T-cell (primary cell): ENCODE measurements around the gene RIN3. TPM values are rescaled to one million over a fixed set of nuclear protein-coding genes. Genes with fewer than 3 reads are reported as not detected.

Experiments used
- ATAC-seq, 4 experiments: fragments of 200-7000 bp in 3 of 4; fragments of 150-1000 bp in 1 of 4; cut with Tn5 transposase; replicated peaks in 1 of 4; 1 replicate in 3 of 4; 2 replicates in 1 of 4; pipeline ENCODE4 v1.10.0; 2021; ENCODE audit warnings: moderate library complexity in 3 of 4, mild to moderate bottlenecking in 2 of 4, moderate number of reproducible peaks in 1 of 4
- CTCF ChIA-PET, 2 donors: fragments of 300-600 bp; sonication (Branson Sonifier 250); formaldehyde crosslinking; loops; one replicate each; lab custom pipeline; 2022; ENCODE audit warnings: antibody characterized with exemption in 2 of 2; lab: Charles Lee
- POLR2A ChIA-PET, 2 donors: fragments of 300-600 bp; sonication (Branson Sonifier 250); formaldehyde crosslinking; loops; one replicate each; lab custom pipeline; 2022; ENCODE audit warnings: antibody characterized with exemption in 2 of 2; lab: Charles Lee
- DNase-seq, 35 experiments: peaks; one replicate each; pipeline versions ENCODE4 v3.0.0 to v3.0.0-alpha.2; 2013 to 2023
- H3K27ac ChIP-seq: one replicate; pipeline ENCODE4 v1.5.1; 2013; ENCODE audit warnings: low read length
- H3K27me3 ChIP-seq, 2 experiments: replicated peaks in 1 of 2; 1 replicate in 1 of 2; 2 replicates in 1 of 2; pipeline versions ENCODE4 v1.6.1 to v1.7.0; 2013; ENCODE audit warnings: low read length in 1 of 2, mixed read lengths in 1 of 2; ENCODE audit not compliant: control insufficient read depth in 2 of 2, insufficient read depth in 2 of 2; ENCODE audit errors: extremely low read depth in 1 of 2
- H3K36me3 ChIP-seq, 2 donors: 1 replicate in 1 of 2; 2 replicates in 1 of 2; pipeline versions ENCODE4 v1.6.1 to v1.7.0; 2013; ENCODE audit warnings: low read length in 1 of 2; ENCODE audit not compliant: control insufficient read depth in 2 of 2, insufficient read depth in 1 of 2; ENCODE audit errors: extremely low read depth in 1 of 2
- H3K4me1 ChIP-seq, 2 experiments: 1 replicate in 1 of 2; 2 replicates in 1 of 2; pipeline versions ENCODE4 v1.6.1 to v1.7.0; 2013; ENCODE audit warnings: low read length in 2 of 2, mixed read lengths in 1 of 2; ENCODE audit not compliant: insufficient read depth in 2 of 2, control insufficient read depth in 1 of 2; ENCODE audit errors: extremely low read depth in 1 of 2
- H3K4me3 ChIP-seq, 2 donors: 1 replicate in 1 of 2; 2 replicates in 1 of 2; pipeline versions ENCODE4 v1.5.1 to v1.7.0; 2013; ENCODE audit warnings: mild to moderate bottlenecking in 2 of 2, low read length in 1 of 2, moderate library complexity in 1 of 2; ENCODE audit not compliant: control insufficient read depth in 1 of 2; ENCODE audit errors: extremely low read depth in 1 of 2
- H3K9me3 ChIP-seq: 2 replicates; pipeline ENCODE4 v1.7.0; 2013
- H3K27ac Mint-ChIP-seq, 2 donors: one replicate each; pipeline ENCODE4 v1.8.0; 2020 to 2021; ENCODE audit warnings: mild to moderate bottlenecking in 2 of 2, mixed read lengths in 2 of 2
- H3K27me3 Mint-ChIP-seq, 2 donors: one replicate each; pipeline ENCODE4 v1.8.0; 2021 to 2022; ENCODE audit warnings: mixed read lengths in 2 of 2
- H3K36me3 Mint-ChIP-seq: one replicate; pipeline ENCODE4 v1.8.0; 2021; ENCODE audit warnings: mixed read lengths
- H3K4me1 Mint-ChIP-seq, 3 donors: one replicate each; pipeline ENCODE4 v1.8.0; 2020 to 2022; ENCODE audit warnings: mixed read lengths in 3 of 3, mild to moderate bottlenecking in 1 of 3
- H3K4me3 Mint-ChIP-seq, 3 donors: one replicate each; pipeline ENCODE4 v1.8.0; 2020 to 2022; ENCODE audit warnings: mild to moderate bottlenecking in 3 of 3, mixed read lengths in 3 of 3, moderate library complexity in 3 of 3
- H3K9me3 Mint-ChIP-seq, 3 donors: one replicate each; pipeline ENCODE4 v1.8.0; 2020 to 2022; ENCODE audit warnings: mixed read lengths in 3 of 3
- WGBS: methylation state at CpG from one replicate; pipeline ENCODE4 v1.1.5; 2013; ENCODE audit warnings: missing lambda C conversion rate; ENCODE audit not compliant: insufficient coverage; 5-methylcytosine and 5-hydroxymethylcytosine counted together
- total RNA-seq, 35 experiments: library from RNA in 6 of 35; stranded (reverse) in 6 of 35; fragments of 120-200 nt in 1 of 35; gene quantifications; one replicate each; pipeline versions ENCODE4 v1.2.1 to v1.2.4 and lab custom pipeline; 2013 to 2026

Gene RIN3
- total RNA-seq, 5 donors from 2014 or later (not counting 1 experiment from before 2014, with no cell fraction given): 89.9 to 107 (median 97.0) TPM

DNA sequence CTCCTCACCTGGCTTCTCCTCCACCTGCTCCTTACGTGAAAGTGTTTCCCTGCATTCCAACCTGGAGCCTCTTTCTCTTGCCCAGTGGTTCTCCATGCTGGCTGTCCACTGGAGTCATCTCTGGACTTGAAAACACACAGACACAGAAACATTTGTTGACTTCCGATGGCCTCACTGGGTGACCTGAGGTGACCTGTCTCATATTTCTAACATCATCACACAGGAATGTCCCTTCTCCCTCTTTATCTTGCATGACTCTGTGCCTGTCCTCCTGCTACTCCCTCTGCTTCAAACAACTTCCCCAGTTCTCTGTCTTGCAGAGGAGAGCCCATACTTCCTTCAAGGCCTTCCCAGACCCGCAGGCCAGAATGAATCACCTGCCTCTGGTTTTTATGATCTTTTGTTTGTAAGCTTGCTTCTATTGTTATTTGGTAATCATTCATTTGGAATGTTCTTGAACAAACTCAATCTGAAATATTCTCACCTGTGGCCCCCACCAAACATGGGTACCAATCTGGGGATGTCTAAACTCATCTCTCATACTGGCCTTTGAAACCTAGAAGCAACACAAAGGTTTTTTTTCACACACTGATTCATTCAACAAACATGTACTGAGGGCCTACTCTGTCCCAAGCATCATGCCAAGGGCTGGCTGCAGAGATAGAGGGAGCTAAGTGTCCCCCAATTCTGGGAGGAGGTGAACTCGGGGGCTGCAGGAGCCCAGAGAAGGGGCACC is 9.7 kb upstream of the RIN3 start:
- ATAC-seq (no peak), DNase-seq (no peak)
- Histone ChIP-seq H3K36me3 (no peaks in the 10 kb centered on the region), H3K4me1 (peaks cover 8 to 19% of the 10 kb centered on the region in 2 experiments), H3K4me3 (no peak overlapping the region), H3K27ac (no peak overlapping the region), H3K27me3 (peaks cover 0 to 3% of the 10 kb centered on the region in 2 experiments), H3K9me3 (no peaks in the 10 kb centered on the region)
- ChIA-PET CTCF (no interaction called here), POLR2A (interaction anchor here in 1 of 2 donors (0.6 kb wide), 1 partner anchor 133 kb away, joined by 4 read pairs; no protein-coding TSS in a partner anchor)
- H3K9me3 Mint-ChIP-seq: no peaks in the 10 kb centered on the region
- H3K4me3 Mint-ChIP-seq: no peak overlapping the region
- 100% methylated on average over 2 of the region's 4 CpGs for WGBS
- H3K4me1 Mint-ChIP-seq: peaks cover 12 to 37% (median 22%) of the 10 kb centered on the region in 3 donors
- H3K27me3 Mint-ChIP-seq: no peaks in the 10 kb centered on the region
- H3K27ac Mint-ChIP-seq: no peak overlapping the region
- H3K36me3 Mint-ChIP-seq: no peaks in the 10 kb centered on the region

DNA sequence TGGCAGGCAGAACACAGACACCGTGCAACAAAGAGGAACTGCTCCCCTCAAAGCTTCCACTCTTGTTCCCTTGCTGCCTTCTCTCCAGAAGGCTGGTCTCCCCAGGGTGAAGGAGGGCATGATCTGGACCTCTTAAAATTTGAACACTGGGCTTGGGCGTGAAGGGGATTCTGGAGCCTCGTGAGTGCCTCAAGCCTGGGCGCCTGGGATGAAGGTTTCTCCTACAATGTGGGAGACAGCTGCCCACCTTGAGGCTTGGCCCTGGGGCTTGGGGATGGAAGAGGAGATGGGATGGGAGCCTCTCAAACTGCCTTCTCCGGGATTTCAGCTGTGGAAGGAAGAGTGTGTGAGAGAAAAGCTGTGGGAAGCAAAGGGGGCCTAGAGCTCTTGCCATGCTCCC is 7.8 kb upstream of the RIN3 start:
- no peaks in the 10 kb centered on the region for H3K9me3 ChIP-seq
- H3K4me3 Mint-ChIP-seq: no peak overlapping the region
- H3K36me3 ChIP-seq: no peaks in the 10 kb centered on the region
- ChIA-PET POLR2A (no interaction called here), CTCF (interaction anchor here in 1 of 2 donors (0.5 kb wide), 1 partner anchor 98 kb away, joined by 5 read pairs; no protein-coding TSS in a partner anchor)
- no peak overlapping the region for H3K27ac ChIP-seq
- DNase-seq (no peak), ATAC-seq (no peak)
- H3K27me3 ChIP-seq: no peaks in the 10 kb centered on the region
- no peak overlapping the region for H3K27ac Mint-ChIP-seq
- H3K4me1 Mint-ChIP-seq: peaks cover 12 to 43% (median 24%) of the 10 kb centered on the region in 3 donors
- no peak overlapping the region for H3K4me3 ChIP-seq
- no peaks in the 10 kb centered on the region for H3K27me3 Mint-ChIP-seq
- H3K9me3 Mint-ChIP-seq: no peaks in the 10 kb centered on the region
- H3K4me1 ChIP-seq: peaks cover 8 to 19% of the 10 kb centered on the region in 2 experiments
- 92% methylated on average over 5 of the region's 5 CpGs for WGBS
- no peaks in the 10 kb centered on the region for H3K36me3 Mint-ChIP-seq

DNA sequence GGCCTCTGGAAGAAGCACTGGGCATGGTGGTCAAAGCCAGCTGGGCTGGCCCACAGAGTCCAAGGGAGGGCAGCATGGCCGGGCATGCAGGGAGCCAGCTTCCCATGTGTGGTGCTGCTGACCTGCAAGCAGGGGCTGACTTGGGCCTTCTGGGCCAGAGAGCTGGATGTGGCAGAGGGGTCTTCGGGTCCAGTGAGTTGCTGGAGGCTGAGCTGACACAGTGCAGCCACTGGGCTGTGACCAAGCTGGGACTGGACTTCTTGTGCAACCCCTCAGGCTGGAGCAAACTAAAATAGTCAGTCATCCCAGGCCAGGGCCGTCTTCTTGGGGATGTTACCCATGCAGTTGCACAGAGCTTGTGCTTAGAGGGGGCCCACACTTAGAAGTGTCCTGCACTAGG is 7.3 kb upstream of the RIN3 start:
- no peaks in the 10 kb centered on the region for H3K9me3 ChIP-seq
- ATAC-seq (no peak), DNase-seq (no peak)
- no peaks in the 10 kb centered on the region for H3K27me3 ChIP-seq
- Mint-ChIP-seq H3K4me1 (peaks cover 12 to 43% (median 24%) of the 10 kb centered on the region in 3 donors), H3K36me3 (no peaks in the 10 kb centered on the region), H3K9me3 (no peaks in the 10 kb centered on the region), H3K4me3 (no peak overlapping the region), H3K27ac (no peak overlapping the region), H3K27me3 (no peaks in the 10 kb centered on the region)
- no peaks in the 10 kb centered on the region for H3K36me3 ChIP-seq
- POLR2A ChIA-PET: no interaction called here
- 77% methylated on average over 3 of the region's 3 CpGs for WGBS
- no peak overlapping the region for H3K4me3 ChIP-seq
- CTCF ChIA-PET: interaction anchor here in 1 of 2 donors (0.5 to 0.6 kb wide), 2 partner anchors 98 to 100 kb away, joined by 3 to 5 read pairs; no protein-coding TSS in a partner anchor
- peaks cover 8 to 19% of the 10 kb centered on the region in 2 experiments for H3K4me1 ChIP-seq
- no peak overlapping the region for H3K27ac ChIP-seq

DNA sequence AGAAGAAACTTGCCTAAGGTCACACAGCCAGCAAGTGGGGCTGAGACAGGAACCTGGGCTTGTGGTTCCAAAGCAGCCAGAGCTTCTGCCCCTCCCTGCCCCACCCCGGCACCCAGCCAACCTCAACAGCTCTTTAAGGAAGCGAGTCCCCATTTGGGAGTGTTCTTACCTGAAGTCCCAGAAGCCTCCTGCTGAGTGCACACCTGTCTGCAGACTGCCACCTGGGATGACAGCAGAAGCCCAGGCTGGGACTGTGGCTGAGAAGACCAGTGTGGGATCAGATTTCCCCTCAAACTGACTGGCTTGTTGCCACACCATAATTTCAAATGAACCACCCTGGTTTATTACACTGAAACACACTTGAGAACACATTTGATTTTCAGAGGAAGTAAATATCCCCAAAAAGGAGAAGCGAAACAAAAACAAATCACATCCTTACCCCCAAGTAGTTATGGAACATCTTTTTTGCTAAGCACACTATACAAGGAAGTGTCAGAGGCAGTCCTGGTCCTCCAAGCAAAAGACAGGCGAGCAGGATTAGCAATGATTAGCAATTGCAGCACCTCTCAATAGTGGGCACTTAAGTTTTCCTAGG is 6.3 kb upstream of the RIN3 start:
- no peak overlapping the region for H3K27ac Mint-ChIP-seq
- POLR2A ChIA-PET: no interaction called here

DNA sequence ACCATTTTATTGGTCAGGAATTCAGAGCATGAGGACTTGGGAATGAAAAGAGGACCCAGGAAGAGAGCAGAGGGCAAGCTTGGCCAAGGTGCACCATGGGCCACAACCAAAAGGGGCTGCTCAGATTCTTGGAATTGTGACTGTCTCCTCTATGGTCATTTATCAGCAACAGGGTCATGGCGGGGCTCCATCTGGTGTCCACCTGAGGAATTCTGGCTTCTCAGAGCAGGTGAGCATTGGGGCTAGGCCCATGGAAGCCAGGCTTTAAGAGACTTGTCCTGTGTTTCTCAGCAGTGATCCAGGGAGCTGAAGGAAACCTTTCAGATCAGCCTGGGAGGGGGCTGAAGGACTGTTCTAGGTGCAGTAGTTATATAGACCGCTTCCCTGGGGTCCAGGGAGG is 2.6 kb upstream of the RIN3 start:
- Histone ChIP-seq H3K4me1 (peaks cover 14 to 44% of the 10 kb centered on the region in 2 experiments), H3K36me3 (no peaks in the 10 kb centered on the region), H3K9me3 (no peaks in the 10 kb centered on the region), H3K4me3 (no peak overlapping the region), H3K27me3 (peaks cover 0 to 2% of the 10 kb centered on the region in 2 experiments), H3K27ac (no peak overlapping the region)
- ATAC-seq: no peak
- DNase-seq: no peak
- H3K4me1 Mint-ChIP-seq: peaks cover 29 to 36% (median 32%) of the 10 kb centered on the region in 3 donors
- no peak overlapping the region for H3K27ac Mint-ChIP-seq
- POLR2A ChIA-PET: interaction anchor here in 1 of 2 donors (0.6 kb wide), 2 partner anchors 232 to 401 kb away, joined by 3 read pairs; no protein-coding TSS in a partner anchor
- WGBS: 90% methylated on average over 1 of the region's 2 CpGs
- no peaks in the 10 kb centered on the region for H3K9me3 Mint-ChIP-seq
- CTCF ChIA-PET: no interaction called here
- H3K27me3 Mint-ChIP-seq: no peaks in the 10 kb centered on the region
- no peak overlapping the region for H3K4me3 Mint-ChIP-seq
- no peaks in the 10 kb centered on the region for H3K36me3 Mint-ChIP-seq

More for the DNA sequence above, 6.3 kb upstream of the RIN3 start:
- 57% methylated on average over 1 of the region's 4 CpGs for WGBS
- H3K27ac ChIP-seq: no peak overlapping the region
- Mint-ChIP-seq H3K36me3 (no peaks in the 10 kb centered on the region), H3K9me3 (no peaks in the 10 kb centered on the region), H3K27me3 (no peaks in the 10 kb centered on the region), H3K4me3 (no peak overlapping the region), H3K4me1 (peaks cover 14 to 43% (median 25%) of the 10 kb centered on the region in 3 donors)
- no peaks in the 10 kb centered on the region for H3K27me3 ChIP-seq
- peak; percentile 31 to 70 (median 42) for ATAC-seq
- peak in 5 of 35 experiments; percentile 14 to 43 (median 27) for DNase-seq
- no peaks in the 10 kb centered on the region for H3K9me3 ChIP-seq
- H3K4me1 ChIP-seq: peaks cover 8 to 19% of the 10 kb centered on the region in 2 experiments
- no peak overlapping the region for H3K4me3 ChIP-seq
- no peaks in the 10 kb centered on the region for H3K36me3 ChIP-seq
- CTCF ChIA-PET: no interaction called here

DNA sequence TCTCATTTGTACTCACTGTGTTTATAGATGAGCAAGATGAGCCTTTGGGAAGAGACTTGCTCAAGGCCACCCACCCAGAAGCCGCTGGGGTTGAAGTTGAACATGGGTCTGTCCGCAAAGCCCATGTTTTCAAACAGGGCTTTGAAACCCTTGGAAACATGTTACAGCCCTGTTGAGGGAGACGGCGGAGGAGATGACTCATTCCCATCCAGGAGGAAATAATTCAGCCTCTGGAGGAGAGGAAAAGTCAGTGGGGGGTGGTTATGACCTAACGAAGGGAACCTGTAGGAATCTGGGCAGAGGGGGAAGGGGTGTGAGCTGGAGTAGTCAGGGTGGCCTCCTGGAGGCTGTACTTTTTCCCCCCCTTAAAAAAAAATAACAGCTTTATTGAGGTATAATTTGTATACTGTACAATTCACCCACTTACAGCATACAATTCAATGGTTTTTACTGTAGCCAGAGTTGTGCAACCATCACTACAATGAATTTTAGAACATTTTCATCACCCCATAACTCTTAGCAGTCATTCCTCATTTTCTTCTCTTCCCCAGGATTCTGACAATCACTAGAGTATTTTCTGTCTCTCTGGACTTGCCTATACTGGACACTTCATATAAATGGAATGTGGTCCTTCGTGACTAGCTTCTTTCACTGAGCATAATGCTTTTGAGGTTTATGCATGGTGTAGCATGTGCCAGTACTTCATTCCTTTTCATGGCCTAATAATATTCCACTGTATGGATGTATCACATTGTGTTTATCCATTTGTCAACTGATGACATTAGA is 1.9 kb upstream of the RIN3 start:
- Mint-ChIP-seq H3K4me3 (peak overlapping the region in 1 of 3 donors; percentile 78), H3K4me1 (peaks cover 32 to 37% (median 33%) of the 10 kb centered on the region in 3 donors), H3K27ac (no peak overlapping the region), H3K27me3 (no peaks in the 10 kb centered on the region), H3K36me3 (no peaks in the 10 kb centered on the region), H3K9me3 (no peaks in the 10 kb centered on the region)
- no peak for DNase-seq
- Histone ChIP-seq H3K36me3 (no peaks in the 10 kb centered on the region), H3K4me1 (peaks cover 19 to 44% of the 10 kb centered on the region in 2 experiments), H3K27ac (no peak overlapping the region), H3K9me3 (no peaks in the 10 kb centered on the region), H3K27me3 (peaks cover 0 to 2% of the 10 kb centered on the region in 2 experiments), H3K4me3 (no peak overlapping the region)
- no peak for ATAC-seq
- POLR2A ChIA-PET: no interaction called here
- 94% methylated on average over 3 of the region's 6 CpGs for whole genome bisulfite sequencing
- CTCF ChIA-PET: no interaction called here
